ENCODE measurements around the gene PGK1.
"Not testable (repeated sequence)": the region's sequence is repeated elsewhere in the genome, so short reads cannot be mapped to it uniquely, and the experiment has no call there.

The PGK1 gene

GRCh38 chrX:78131117-78131516 lies 27.1 kb downstream of the PGK1 start:
- Histone ChIP-seq H3K9me3 (ENCODE audit: insufficient read depth, low read length) (no peaks in the 10 kb centered on the region), H3K27ac (ENCODE audit: low read length) (no peak overlapping the region), H3K9ac (ENCODE audit: low read length) (no peak overlapping the region), H3K79me2 (ENCODE audit: low read length) (peaks cover 4% of the 10 kb centered on the region; the same call in 1 of the 2 replicates), H4K20me1 (ENCODE audit: insufficient read depth, low read length) (peaks cover 31% of the 10 kb centered on the region), H3K4me2 (ENCODE audit: low read length) (no peak overlapping the region), H2AFZ (ENCODE audit: low read depth, low read length) (no peak overlapping the region), H3K27me3 (ENCODE audit: low read depth, low read length) (no peaks in the 10 kb centered on the region), H3K4me1 (ENCODE audit: low read length) (no peaks in the 10 kb centered on the region), H3K36me3 (replicated peaks; ENCODE audit: low read depth, low read length) (peaks cover 56% of the 10 kb centered on the region), H3K4me3 (ENCODE audit: low read length) (no peak overlapping the region)
- TF ChIP-seq CTCF (IDR thresholded peaks at IDR 0.05; ENCODE audit: low read depth, low read length): no peak

GRCh38 chrX:78133238-78133960 lies 29.4 kb downstream of the PGK1 start:
- Histone ChIP-seq H3K4me2 (ENCODE audit: low read length) (no peak overlapping the region), H4K20me1 (ENCODE audit: insufficient read depth, low read length) (peaks cover 9% of the 10 kb centered on the region), H3K27ac (ENCODE audit: low read length) (no peak overlapping the region), H3K9ac (ENCODE audit: low read length) (no peak overlapping the region), H3K36me3 (replicated peaks; ENCODE audit: low read depth, low read length) (peaks cover 39% of the 10 kb centered on the region), H3K27me3 (ENCODE audit: low read depth, low read length) (no peaks in the 10 kb centered on the region), H2AFZ (ENCODE audit: low read depth, low read length) (no peak overlapping the region), H3K79me2 (ENCODE audit: low read length) (no peaks in the 10 kb centered on the region), H3K4me1 (ENCODE audit: low read length) (no peaks in the 10 kb centered on the region), H3K9me3 (ENCODE audit: insufficient read depth, low read length) (no peaks in the 10 kb centered on the region), H3K4me3 (ENCODE audit: low read length) (no peak overlapping the region)
- TF ChIP-seq EZH2phosphoT487 (IDR thresholded peaks at IDR 0.05; ENCODE audit: low read depth): no peak
- TF ChIP-seq CTCF (IDR thresholded peaks at IDR 0.05; ENCODE audit: low read depth, low read length): no peak

DNA sequence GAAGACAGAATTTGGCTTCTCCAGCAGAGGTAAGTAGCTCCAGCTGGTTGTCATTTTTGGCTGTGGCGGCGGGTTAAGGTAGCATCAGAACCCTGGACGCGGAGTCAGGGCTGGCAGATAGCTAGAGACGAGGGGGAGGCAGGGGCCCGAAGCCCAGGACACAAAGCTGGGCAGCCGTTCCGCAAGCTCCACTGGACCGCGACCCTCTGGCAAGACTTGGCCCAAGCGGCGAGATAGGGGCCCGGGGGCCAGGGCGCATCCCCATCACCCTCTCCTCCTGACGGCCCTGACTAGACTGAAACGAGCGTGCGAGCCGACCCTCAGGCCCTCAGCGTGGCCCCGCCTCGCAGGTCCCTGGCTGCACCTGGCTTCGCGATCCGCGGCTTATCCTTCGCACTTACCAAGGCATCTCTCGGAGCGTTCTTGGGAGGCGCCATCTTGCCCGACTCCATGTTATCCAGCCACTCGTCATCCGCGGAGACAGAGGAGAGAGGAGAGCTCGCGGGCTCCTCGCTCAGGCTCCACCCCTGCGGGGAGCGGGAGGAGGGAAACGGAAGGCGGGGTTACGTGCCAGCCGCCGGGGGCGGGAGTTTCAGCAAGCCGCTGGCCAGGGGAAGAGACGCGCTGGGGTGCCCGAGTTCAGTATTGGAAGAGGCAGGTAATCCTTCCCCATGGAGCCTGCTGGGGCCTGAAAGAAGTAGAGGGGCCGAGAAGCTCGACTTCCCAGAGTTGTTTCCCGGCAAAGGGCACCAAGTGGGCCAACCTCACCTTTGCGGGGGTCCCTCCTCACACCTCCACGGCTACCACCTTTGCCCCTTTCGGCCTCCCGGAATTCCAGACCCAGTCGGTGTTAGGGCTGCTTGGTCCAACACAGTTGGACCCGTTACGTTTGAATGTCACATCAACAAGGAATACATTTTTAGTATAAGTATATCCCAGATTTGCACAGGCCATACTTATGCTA lies 35.4 kb downstream of the PGK1 start, which contains the start of gene TAF9B:
Gene TAF9B (minus strand): TSS at position 491 of the 964 bp plus-strand sequence. CDS start 39 bp downstream, at position 452.
- Histone ChIP-seq H3K36me3 (replicated peaks; ENCODE audit: low read depth, low read length) (peaks cover 3% of the 10 kb centered on the region), H3K79me2 (ENCODE audit: low read length) (no peaks in the 10 kb centered on the region), H3K27ac (ENCODE audit: low read length) (peak within 1 kb of the TSS; percentile 20; the same call in 1 of the 2 replicates), H4K20me1 (ENCODE audit: insufficient read depth, low read length) (no peaks in the 10 kb centered on the region), H3K27me3 (ENCODE audit: low read depth, low read length) (no peaks in the 10 kb centered on the region), H3K4me1 (ENCODE audit: low read length) (peaks cover 7% of the 10 kb centered on the region), H3K4me3 (ENCODE audit: low read length) (peak within 1 kb of the TSS; percentile 97), H3K4me2 (ENCODE audit: low read length) (peak within 1 kb of the TSS; percentile 65), H3K9me3 (ENCODE audit: insufficient read depth, low read length) (no peaks in the 10 kb centered on the region), H2AFZ (ENCODE audit: low read depth, low read length) (peak within 1 kb of the TSS; percentile 89), H3K9ac (ENCODE audit: low read length) (peak within 1 kb of the TSS; percentile 70)
- TF ChIP-seq CTCF (IDR thresholded peaks at IDR 0.05; ENCODE audit: low read depth, low read length) (no peak), EZH2phosphoT487 (IDR thresholded peaks at IDR 0.05; ENCODE audit: low read depth) (no peak)

GRCh38 chrX:78140206-78140605 lies 36.2 kb downstream of the PGK1 start:
- Histone ChIP-seq H3K9ac (ENCODE audit: low read length) (peak overlapping the region; percentile 70; the same call in 1 of the 2 replicates), H3K9me3 (ENCODE audit: insufficient read depth, low read length) (no peaks in the 10 kb centered on the region), H3K27ac (ENCODE audit: low read length) (no peak overlapping the region), H3K4me3 (ENCODE audit: low read length) (peak overlapping the region; percentile 97), H2AFZ (ENCODE audit: low read depth, low read length) (peak overlapping the region; percentile 89; the same call in 1 of the 2 replicates), H3K36me3 (replicated peaks; ENCODE audit: low read depth, low read length) (no peaks in the 10 kb centered on the region), H3K27me3 (ENCODE audit: low read depth, low read length) (no peaks in the 10 kb centered on the region), H3K4me1 (ENCODE audit: low read length) (peaks cover 7% of the 10 kb centered on the region), H4K20me1 (ENCODE audit: insufficient read depth, low read length) (no peaks in the 10 kb centered on the region), H3K4me2 (ENCODE audit: low read length) (peak overlapping the region; percentile 65), H3K79me2 (ENCODE audit: low read length) (no peaks in the 10 kb centered on the region)
- no peak for TF ChIP-seq CTCF (IDR thresholded peaks at IDR 0.05; ENCODE audit: low read depth, low read length)
- TF ChIP-seq EZH2phosphoT487 (IDR thresholded peaks at IDR 0.05; ENCODE audit: low read depth): no peak

GRCh38 chrX:78147002-78147540 lies 43.0 kb downstream of the PGK1 start:
- H3K36me3 ChIP-seq (replicated peaks; ENCODE audit: low read depth, low read length); H3K9me3 ChIP-seq (ENCODE audit: insufficient read depth, low read length); H3K4me2 ChIP-seq (ENCODE audit: low read length); H3K27me3 ChIP-seq (ENCODE audit: low read depth, low read length); H4K20me1 ChIP-seq (ENCODE audit: insufficient read depth, low read length); H3K9ac ChIP-seq (ENCODE audit: low read length); H3K27ac ChIP-seq (ENCODE audit: low read length); H3K79me2 ChIP-seq (ENCODE audit: low read length); H2AFZ ChIP-seq (ENCODE audit: low read depth, low read length); H3K4me1 ChIP-seq (ENCODE audit: low read length); H3K4me3 ChIP-seq (ENCODE audit: low read length): not testable (repeated sequence)

Data from OCI-LY3 (cell line).